ENCODE data around the gene MTO1.

GRCh38 chr6:73487473-73487872 lies 25.9 kb downstream of the MTO1 start:
- no peak for TF ChIP-seq POLR2A (IDR thresholded peaks at IDR 0.05)
- TF ChIP-seq CTCF (IDR thresholded peaks at IDR 0.05): no peak

Measured in lower leg skin (tissue), 3 donors.